K562 (cell line): ENCODE data around the gene ZNF474. TPM values are rescaled to one million over a fixed set of nuclear protein-coding genes. Genes with fewer than 3 reads are reported as not detected.

Experiments
- ATAC-seq: fragments of 200-7000 bp; cut with Tn5 transposase; 3 replicates; pipeline ENCODE4 v1.9.1; 2020; ENCODE audit warnings: moderate library complexity
- BruUV-seq: library from RNA; stranded (reverse); fragments of 400-500 nt; replicated peaks from 2 replicates; lab custom pipeline; 2021; lab: Mats Ljungman, UMichigan
- CTCF ChIA-PET: fragments of 300-600 bp; formaldehyde crosslinking; extraction: SDS; loops from one replicate; lab custom pipeline; 2021; ENCODE audit warnings: low intra/inter-chr PET ratio; lab: Yijun Ruan, JAX
- POLR2A ChIA-PET: fragments of 300-600, 350-650 bp; sonication (Branson Sonifier 250); formaldehyde crosslinking; extraction: SDS; loops from one replicate; lab custom pipeline; 2021; ENCODE audit warnings: antibody characterized with exemption, inconsistent platforms; lab: Yijun Ruan, JAX
- DNase-seq, 4 experiments: peaks; one replicate each; pipeline versions ENCODE4 v3.0.0 to v3.0.0-alpha.2; 2011 to 2018; ENCODE audit warnings: low spot score in 3 of 4, mixed read lengths in 3 of 4; ENCODE audit errors: extremely low read depth in 1 of 4
- FAIRE-seq: peaks from 2 replicates; lab custom pipeline; 2011; peaks lifted over from hg19 to GRCh38; lab: Jason Lieb, UNC
- H2AFZ ChIP-seq: 2 replicates; pipeline ENCODE4 v1.6.0; 2011; ENCODE audit warnings: low read depth, low read length, control low read depth, inconsistent platforms
- H3K27ac ChIP-seq: fragments of 200-600 bp; 3 replicates; pipeline ENCODE4 v1.8.0; 2011; ENCODE audit warnings: low read depth, mild to moderate bottlenecking, control low read depth, inconsistent platforms, low read length, moderate library complexity, mixed read lengths; ENCODE audit errors: extremely low read depth
- H3K27me3 ChIP-seq, 2 experiments: fragments of 300-600 bp in 1 of 2; 2 replicates in 1 of 2; 3 replicates in 1 of 2; pipeline versions ENCODE4 v1.6.0 to v1.8.0; 2011; ENCODE audit warnings: inconsistent platforms in 2 of 2, low read length in 2 of 2, mild to moderate bottlenecking in 1 of 2, mixed read lengths in 1 of 2, moderate library complexity in 1 of 2; ENCODE audit not compliant: control insufficient read depth in 2 of 2, insufficient read depth in 2 of 2
- H3K36me3 ChIP-seq: fragments of 300-600 bp; 3 replicates; pipeline ENCODE4 v1.8.0; 2011; ENCODE audit warnings: mild to moderate bottlenecking, low read length, inconsistent platforms; ENCODE audit not compliant: control insufficient read depth, insufficient read depth
- H3K4me1 ChIP-seq, 2 experiments: fragments of 200-600 bp in 1 of 2; replicated peaks in 1 of 2; 2 replicates in 1 of 2; 3 replicates in 1 of 2; pipeline versions ENCODE4 v1.5.1 to v1.8.0; 2011; ENCODE audit warnings: inconsistent platforms in 2 of 2, low read length in 2 of 2, mild to moderate bottlenecking in 1 of 2, mixed read lengths in 1 of 2, moderate library complexity in 1 of 2; ENCODE audit not compliant: control insufficient read depth in 2 of 2, insufficient read depth in 2 of 2
- H3K4me2 ChIP-seq: 2 replicates; pipeline ENCODE4 v1.6.1; 2011; ENCODE audit warnings: low read length, control low read depth, inconsistent platforms, mixed read lengths; ENCODE audit not compliant: insufficient read depth
- H3K4me3 ChIP-seq: fragments of 200-600 bp; sonication (generic), shearing (Covaris generic); 2 replicates; pipeline ENCODE4 v1.5.1; 2016; ENCODE audit warnings: control low read depth, inconsistent platforms
- H3K79me2 ChIP-seq: fragments of 200-600 bp; 3 replicates; pipeline ENCODE4 v1.8.0; 2011; ENCODE audit warnings: low read length, inconsistent platforms; ENCODE audit not compliant: control insufficient read depth, insufficient read depth
- H3K9ac ChIP-seq, 2 experiments: 2 replicates each; pipeline versions ENCODE4 v1.6.0 to v1.6.1; 2011; ENCODE audit warnings: low read depth in 2 of 2, low read length in 2 of 2, control low read depth in 1 of 2, inconsistent platforms in 1 of 2, mild to moderate bottlenecking in 1 of 2, mixed read lengths in 1 of 2; ENCODE audit not compliant: insufficient read depth in 1 of 2
- H3K9me1 ChIP-seq: one replicate; pipeline ENCODE4 v1.6.0; 2011; ENCODE audit warnings: inconsistent platforms, mild to moderate bottlenecking, low read length, moderate library complexity; ENCODE audit not compliant: control insufficient read depth, insufficient read depth
- H3K9me3 ChIP-seq: replicated peaks from 2 replicates; pipeline ENCODE4 v1.5.1; 2011; ENCODE audit warnings: low read depth, low read length, inconsistent platforms; ENCODE audit not compliant: control insufficient read depth, insufficient read depth
- H4K20me1 ChIP-seq: replicated peaks from 2 replicates; pipeline ENCODE4 v1.6.1; 2011; ENCODE audit warnings: low read length, inconsistent platforms, mixed read lengths; ENCODE audit not compliant: control insufficient read depth, insufficient read depth
- FOXJ2 ChIP-seq: fragments of 200-800 bp; sonication (Bioruptor generic); IDR thresholded peaks from 2 replicates; pipeline ENCODE4 v1.6.1; 2016; ENCODE audit warnings: missing genetic modification characterization, missing compliant biosample characterization
- GTF3C2 ChIP-seq: IDR thresholded peaks from 3 replicates; pipeline ENCODE4 v1.6.1; 2011; ENCODE audit warnings: borderline replicate concordance, mild to moderate bottlenecking, moderate library complexity; ENCODE audit not compliant: insufficient read length; ENCODE audit errors: extremely low read depth
- HNRNPUL1 ChIP-seq: fragments of 200-400 bp; formaldehyde crosslinking; IDR thresholded peaks from 2 replicates; pipeline ENCODE4 v1.6.1; 2017; ENCODE audit warnings: low read length
- KLF16 ChIP-seq: IDR thresholded peaks from 2 replicates; pipeline ENCODE4 v1.6.1; 2016; ENCODE audit warnings: antibody characterized with exemption
- NCOA1 ChIP-seq: fragments of 450-650 bp; IDR thresholded peaks from 2 replicates; pipeline ENCODE4 v1.6.1; 2016; ENCODE audit warnings: low read depth
- NR3C1 ChIP-seq: sonication (generic); formaldehyde crosslinking; IDR thresholded peaks from 2 replicates; pipeline ENCODE4 v1.8.1; 2022; ENCODE audit warnings: missing genetic modification reagents
- PTRF ChIP-seq: fragments of 450-650 bp; IDR thresholded peaks from 2 replicates; pipeline ENCODE4 v1.6.1; 2016; ENCODE audit warnings: mild to moderate bottlenecking, missing genetic modification characterization, missing compliant biosample characterization
- ZNF174 ChIP-seq: fragments of 250-450 bp; sonication (Bioruptor Pico); IDR thresholded peaks from 2 replicates; pipeline ENCODE4 v1.4.0; 2020; ENCODE audit warnings: mild to moderate bottlenecking
- ZNF354B ChIP-seq: fragments of 250-450 bp; sonication (Bioruptor Pico); IDR thresholded peaks from 2 replicates; pipeline ENCODE4 v1.4.0; 2020
- ZNF764 ChIP-seq: fragments of 250-450 bp; sonication (Bioruptor Pico); IDR thresholded peaks from 2 replicates; pipeline ENCODE4 v1.4.0; 2020; ENCODE audit warnings: low read depth, mild to moderate bottlenecking, moderate library complexity
- WGBS: fragments of 100-300 bp; shearing (Covaris generic); methylation state at CpG from one replicate; pipeline ENCODE4 v1.1.6; 2016; ENCODE audit warnings: low coverage, mixed read lengths; ENCODE audit not compliant: insufficient coverage; ENCODE audit errors: missing lambda C conversion rate; 5-methylcytosine and 5-hydroxymethylcytosine counted together
- in situ Hi-C: fragments of 300-500 bp; cut with MboI; formaldehyde crosslinking; loops from 4 replicates; pipeline ENCODE4 v1.15.0; 2018; ENCODE audit warnings: inconsistent platforms, mixed read lengths
- intact Hi-C: fragments of 100-400 bp; cut with micrococcal nuclease; formaldehyde crosslinking; loops from 2 replicates; pipeline ENCODE4 v1.14.2; 2022
- polyA plus RNA-seq, 8 experiments: library from polyadenylated mRNA; depleted of rRNA in 4 of 8; stranded (reverse) in 5 of 8; unstranded in 3 of 8; fragments of >200 nt; fragmentation: Nextera tagmentation in 2 of 8; fragmentation: Illumina TruSeq in 1 of 8; extraction: Ambion mirVana in 2 of 8; extraction: Trizol in 1 of 8; gene quantifications; 2 replicates each; pipeline versions ENCODE4 v1.2.1 to v1.2.3, GENCODE V29; 2011 to 2014; ENCODE audit warnings: inconsistent platforms in 1 of 8, missing spikeins in 1 of 8
- total RNA-seq, 7 experiments: library from RNA; depleted of rRNA in 6 of 7; stranded (reverse); fragments of >200 nt in 6 of 7; fragmentation: Illumina TruSeq in 2 of 7; extraction: Trizol in 2 of 7; gene quantifications; 2 replicates each; pipeline versions ENCODE4 v1.2.1 to v1.2.3, GENCODE V29; 2011 to 2021; ENCODE audit warnings: low replicate concordance in 1 of 7

The ZNF474 gene
- total and polyA plus RNA-seq, 9 of the 15 experiments (the other 6 are each of a cell fraction or from before 2014, with no cell fraction given) = 0.16 to 0.62 (median 0.39) TPM

- TF ChIP-seq GTF3C2 (no peak), FOXJ2 (tag) (no peak), ZNF764 (CRISPR knock-in tag) (no peak), HNRNPUL1 (no peak), ZNF174 (CRISPR knock-in tag) (no peak), PTRF (tag) (no peak)
Observed at GRCh38 chr5:122124766-122125165, 4.6 kb upstream of the ZNF474 start (continued).

GRCh38 chr5:122126177-122126755, 3.1 kb upstream of the ZNF474 start:
- H2AFZ ChIP-seq = peak overlapping the region; percentile 82
- in situ Hi-C loops = no loop called here
- intact Hi-C loops = loop anchor here (1.0 to 2.0 kb wide), 2 partner anchors 13 to 19 kb away; no protein-coding TSS in a partner anchor
- no peaks in the 10 kb centered on the region for H3K9me1 ChIP-seq
- H3K9me3 ChIP-seq = no peaks in the 10 kb centered on the region
- H3K27ac ChIP-seq = peak overlapping the region; percentile 76
- no peaks in the 10 kb centered on the region for H3K79me2 ChIP-seq
- H3K36me3 ChIP-seq = no peaks in the 10 kb centered on the region
- peak; percentile 41 to 93 (median 66) for DNase-seq
- peak overlapping the region; percentile 9 to 63; a peak in 3 of 4 replicates for H3K9ac ChIP-seq
- H3K4me3 ChIP-seq = no peak overlapping the region
- ChIA-PET POLR2A (interaction anchor here (0.6 to 2.2 kb wide), 9 partner anchors 10 to 164 kb away, joined by 3 to 28 read pairs (median 3); partner anchors contain the start of gene SRFBP1), CTCF (interaction anchor here (0.7 kb wide), 1 partner anchor 965 kb away, joined by 4 read pairs; no protein-coding TSS in a partner anchor)
- WGBS = 4% methylated on average over 2 of the region's 2 CpGs
- peaks cover 7 to 52% of the 10 kb centered on the region in 2 experiments; a peak in 3 of 5 replicates for H3K4me1 ChIP-seq
- H3K4me2 ChIP-seq = peak overlapping the region; percentile 74
- peak; percentile 99 for FAIRE-seq
- no TSS peak for BruUV-seq
- ATAC-seq = peak; percentile 86
- H4K20me1 ChIP-seq = no peaks in the 10 kb centered on the region
- no peaks in the 10 kb centered on the region for H3K27me3 ChIP-seq
- TF ChIP-seq ZNF354B (CRISPR knock-in tag) (no peak), KLF16 (peak; percentile 91), NR3C1 (CRISPR knock-in tag) (no peak), NCOA1 (peak; percentile 74; the same call in 1 of the 2 replicates)
